Sigmoid colon (tissue), 7 donors: ENCODE data around the gene CEP85L. TPM values are rescaled to one million over a fixed set of nuclear protein-coding genes. Genes with fewer than 3 reads are reported as not detected.

Experiments
- DNase-seq: peaks from one replicate; pipeline ENCODE4 v3.0.0-alpha.2; 2019
- H3K27ac ChIP-seq, 4 donors: fragments of 200-600 bp; sonication (generic); one replicate each; pipeline ENCODE4 v1.5.1; 2016 to 2019; ENCODE audit warnings: mild to moderate bottlenecking in 1 of 4
- H3K27me3 ChIP-seq, 3 donors: fragments of 200-600 bp; sonication (generic); one replicate each; pipeline ENCODE4 v1.5.1; 2019; ENCODE audit warnings: mild to moderate bottlenecking in 1 of 3
- H3K36me3 ChIP-seq, 4 donors: fragments of 200-600 bp; sonication (generic); one replicate each; pipeline ENCODE4 v1.5.1; 2016 to 2019
- H3K4me1 ChIP-seq, 4 donors: fragments of 200-600 bp; sonication (generic); one replicate each; pipeline ENCODE4 v1.5.1; 2017 to 2019
- H3K4me3 ChIP-seq, 4 donors: fragments of 200-600 bp; sonication (generic); one replicate each; pipeline ENCODE4 v1.5.1; 2017 to 2019; ENCODE audit warnings: mild to moderate bottlenecking in 2 of 4, moderate library complexity in 1 of 4
- H3K9me3 ChIP-seq, 4 donors: fragments of 200-600 bp in 3 of 4; sonication (generic) in 3 of 4; one replicate each; pipeline versions ENCODE4 v1.5.1 to v1.6.1; 2013 to 2019
- CTCF ChIP-seq, 4 experiments: fragments of 450-650 bp in 3 of 4; fragments of 200-600 bp in 1 of 4; IDR thresholded peaks; one replicate each; pipeline ENCODE4 v1.5.1; 2016 to 2019; ENCODE audit warnings: antibody characterized with exemption in 4 of 4, mild to moderate bottlenecking in 3 of 4, moderate library complexity in 2 of 4
- EP300 ChIP-seq, 4 donors: sonication (generic); formaldehyde crosslinking; IDR thresholded peaks; one replicate each; pipeline ENCODE4 v1.6.1; 2017; ENCODE audit warnings: antibody characterized with exemption in 4 of 4
- POLR2A ChIP-seq, 2 donors: fragments of 450-650 bp; IDR thresholded peaks; one replicate each; pipeline ENCODE4 v1.6.1; 2016; ENCODE audit warnings: antibody characterized with exemption in 2 of 2, mild to moderate bottlenecking in 2 of 2, moderate library complexity in 2 of 2
- POLR2AphosphoS5 ChIP-seq, 4 donors: sonication (generic); formaldehyde crosslinking; IDR thresholded peaks; one replicate each; pipeline ENCODE4 v1.6.1; 2017; ENCODE audit warnings: antibody characterized with exemption in 4 of 4
- WGBS, 2 donors: extraction: QIAGEN DNeasy Blood & Tissue Kit; methylation state at CpG; one replicate each; pipeline ENCODE4 v1.1.7; 2013; 5-methylcytosine and 5-hydroxymethylcytosine counted together
- intact Hi-C: fragments of 100-400 bp; cut with DNase I; formaldehyde crosslinking; loops from one replicate; pipeline ENCODE4 v1.15.1; 2023
- polyA plus RNA-seq, 3 donors: library from polyadenylated mRNA; stranded (reverse); fragments of 200-250 nt; gene quantifications; one replicate each; pipeline ENCODE4 v1.2.3, GENCODE V29; 2013
- total RNA-seq, 4 donors: library from RNA; depleted of rRNA; stranded (reverse); fragments of >200 nt; gene quantifications; one replicate each; pipeline ENCODE4 v1.1.0, GENCODE V29; 2016
- donor health status: healthy with polysubstance abuse.
- donor health status: Bipolar disorder and iron deficiency.
- donor health status: healthy.

CEP85L gene
- total and polyA plus RNA-seq, 7 donors, result 0.23 to 17.4 (median 12.8) TPM

- 90 to 94% methylated on average over 3 of the region's 3 CpGs for WGBS, 2 donors
- Histone ChIP-seq H3K9me3 (no peaks in the 10 kb centered on the region), H3K27me3 (no peaks in the 10 kb centered on the region), H3K4me1 (peaks cover 0 to 6% (median 0%) of the 10 kb centered on the region in 4 donors), H3K4me3 (no peak overlapping the region), H3K36me3 (no peaks in the 10 kb centered on the region), H3K27ac (no peak overlapping the region)
- intact Hi-C loops, result no loop called here
- no peak for DNase-seq
- TF ChIP-seq EP300 (IDR thresholded peaks at IDR 0.05), result no peak
- no peak for TF ChIP-seq CTCF (IDR thresholded peaks at IDR 0.05)
- TF ChIP-seq POLR2A (IDR thresholded peaks at IDR 0.05), result no peak
- no peak for TF ChIP-seq POLR2AphosphoS5 (IDR thresholded peaks at IDR 0.05)
Observed at GRCh38 chr6:118567974-118568373, 83.4 kb downstream of the CEP85L start.

GRCh38 chr6:118565311-118565960 is 86.0 kb downstream of the CEP85L start:
- intact Hi-C loops, result no loop called here
- peaks cover 0 to 7% (median 0%) of the 10 kb centered on the region in 4 donors for H3K36me3 ChIP-seq
- no peak overlapping the region for H3K4me3 ChIP-seq
- no peak overlapping the region for H3K27ac ChIP-seq
- DNase-seq, result no peak
- no peaks in the 10 kb centered on the region for H3K27me3 ChIP-seq
- TF ChIP-seq CTCF (IDR thresholded peaks at IDR 0.05) (peak in 1 of 4 experiments; percentile 9), POLR2AphosphoS5 (IDR thresholded peaks at IDR 0.05) (no peak)
- WGBS, 2 donors, result 51 to 65% methylated on average over 5 of the region's 5 CpGs
- no peaks in the 10 kb centered on the region for H3K9me3 ChIP-seq
- H3K4me1 ChIP-seq, result peaks cover 0 to 13% (median 3%) of the 10 kb centered on the region in 4 donors

GRCh38 chr6:118562959-118563358 is 88.4 kb downstream of the CEP85L start:
- no peak for DNase-seq
- WGBS, 2 donors, result 80 to 96% methylated on average over 1 of the region's 1 CpG
- H3K36me3 ChIP-seq, result peaks cover 0 to 25% (median 3%) of the 10 kb centered on the region in 4 donors
- H3K9me3 ChIP-seq, result no peaks in the 10 kb centered on the region
- intact Hi-C loops, result no loop called here
- TF ChIP-seq POLR2A (IDR thresholded peaks at IDR 0.05), result no peak
- no peak for TF ChIP-seq CTCF (IDR thresholded peaks at IDR 0.05)
- TF ChIP-seq POLR2AphosphoS5 (IDR thresholded peaks at IDR 0.05), result no peak
- TF ChIP-seq EP300 (IDR thresholded peaks at IDR 0.05), result no peak
- peaks cover 0 to 29% (median 12%) of the 10 kb centered on the region in 4 donors for H3K4me1 ChIP-seq
- H3K27ac ChIP-seq, result peak overlapping the region in 2 of 4 donors; percentile 34 to 38
- H3K27me3 ChIP-seq, result no peaks in the 10 kb centered on the region
- H3K4me3 ChIP-seq, result no peak overlapping the region

GRCh38 chr6:118562248-118562647 is 89.1 kb downstream of the CEP85L start:
- Histone ChIP-seq H3K4me1 (peaks cover 0 to 35% (median 16%) of the 10 kb centered on the region in 4 donors), H3K9me3 (no peaks in the 10 kb centered on the region), H3K4me3 (no peak overlapping the region), H3K27me3 (no peaks in the 10 kb centered on the region), H3K36me3 (peaks cover 0 to 25% (median 3%) of the 10 kb centered on the region in 4 donors), H3K27ac (peak overlapping the region in 1 of 4 donors; percentile 38)
- intact Hi-C loops, result no loop called here
- no peak for DNase-seq
- TF ChIP-seq CTCF (IDR thresholded peaks at IDR 0.05), result no peak
- TF ChIP-seq POLR2AphosphoS5 (IDR thresholded peaks at IDR 0.05), result no peak
- TF ChIP-seq EP300 (IDR thresholded peaks at IDR 0.05), result no peak
- TF ChIP-seq POLR2A (IDR thresholded peaks at IDR 0.05), result no peak
- 92 to 95% methylated on average over 1 of the region's 1 CpG for WGBS, 2 donors
